Cardiac septum (tissue), 1 donor: ENCODE results near the gene LRRC72. TPM values are rescaled to one million over a fixed set of nuclear protein-coding genes. Genes with fewer than 3 reads are reported as not detected.
"Not testable (repeated sequence)": the region's sequence is repeated elsewhere in the genome, so short reads cannot be mapped to it uniquely, and the experiment has no call there.

ENCODE experiments used
- DNase-seq: peaks from one replicate; pipeline ENCODE4 v3.0.0-alpha.2; 2020; ENCODE audit warnings: low spot score
- intact Hi-C: fragments of 100-400 bp; cut with DNase I; formaldehyde crosslinking; loops from one replicate; pipeline ENCODE4 v1.14.0; 2022
- long read RNA-seq: library from polyadenylated mRNA; unstranded; transcript quantifications from one replicate; pipeline ENCODE4 v2.0.0, GENCODE V29; 2021
- total RNA-seq: library from RNA; stranded (reverse); fragmentation: NEBNext Ultra II Directional; extraction: Animal tissue kit (Norgen Biotek cat#: 25700); gene quantifications from one replicate; pipeline ENCODE4 v1.2.1, GENCODE V29; 2021
- donor health status: DM: no; HTN: no; CAD: no.

The LRRC72 gene
- not detected for total RNA-seq
- long read RNA-seq, result 0 reads

DNA sequence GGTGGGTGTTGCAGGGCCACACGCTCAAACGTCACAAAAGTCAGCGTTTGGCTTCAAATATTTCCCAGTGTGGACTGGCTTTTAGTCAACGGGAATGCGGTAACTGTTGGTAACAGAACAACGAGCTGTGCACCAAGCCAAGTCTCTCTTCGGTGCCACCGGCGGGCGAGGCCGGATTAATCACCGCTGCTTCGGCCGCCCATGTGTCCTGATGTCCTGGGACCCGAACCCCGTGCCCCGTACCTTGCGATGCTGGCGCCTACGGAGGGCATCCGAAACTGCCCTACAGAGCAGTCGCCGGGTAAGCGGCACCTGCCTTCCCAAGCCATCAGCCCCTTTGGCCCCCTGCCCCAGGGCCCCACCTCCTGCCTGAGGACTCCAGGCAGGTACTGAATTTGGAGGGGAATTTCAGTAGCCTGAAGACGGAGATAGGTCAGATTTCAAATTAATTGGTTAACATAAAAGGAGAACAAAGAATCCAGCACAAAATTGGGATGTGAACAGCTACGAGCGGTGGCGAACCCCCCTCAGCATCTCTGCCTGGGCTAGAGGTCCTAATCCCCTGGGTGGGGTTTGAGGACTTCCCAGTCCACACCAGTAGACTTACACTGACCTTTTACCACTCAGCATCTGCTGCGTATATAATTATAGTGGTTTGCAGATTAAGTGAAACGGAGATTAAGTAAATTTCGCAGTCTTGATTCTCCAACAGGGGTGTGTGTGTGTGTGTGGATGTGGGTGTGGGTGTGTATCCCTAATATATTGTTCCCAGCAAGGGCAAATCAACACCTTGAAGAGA is at the start of gene LRRC72:
TSS of gene LRRC72 (plus strand) at position 84 of the 799 bp plus-strand sequence. CDS start at position 212, 128 bp downstream.
- intact Hi-C loops, result no loop called here
- no peak for DNase-seq

DNA sequence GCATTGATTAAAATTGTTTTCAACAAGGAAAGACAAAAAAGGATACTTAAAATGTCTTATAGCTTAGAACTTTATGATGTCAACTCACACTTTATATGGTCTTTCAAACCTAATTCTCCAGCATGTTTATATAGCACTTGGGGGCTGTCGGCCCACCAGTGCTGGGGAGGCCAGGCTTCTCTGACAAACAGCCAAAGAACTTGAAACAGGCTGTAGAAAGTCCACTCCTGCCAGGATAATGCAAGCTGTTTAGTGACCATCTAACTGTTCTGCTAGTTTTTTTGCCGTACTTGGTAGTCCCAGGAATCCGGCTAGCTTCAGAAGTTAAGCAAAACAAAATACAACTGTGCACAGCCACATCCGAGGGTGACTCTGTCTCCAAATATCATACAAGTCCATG is 47.5 kb upstream of the LRRC72 start:
- intact Hi-C loops, result no loop called here
- DNase-seq, result no peak

DNA sequence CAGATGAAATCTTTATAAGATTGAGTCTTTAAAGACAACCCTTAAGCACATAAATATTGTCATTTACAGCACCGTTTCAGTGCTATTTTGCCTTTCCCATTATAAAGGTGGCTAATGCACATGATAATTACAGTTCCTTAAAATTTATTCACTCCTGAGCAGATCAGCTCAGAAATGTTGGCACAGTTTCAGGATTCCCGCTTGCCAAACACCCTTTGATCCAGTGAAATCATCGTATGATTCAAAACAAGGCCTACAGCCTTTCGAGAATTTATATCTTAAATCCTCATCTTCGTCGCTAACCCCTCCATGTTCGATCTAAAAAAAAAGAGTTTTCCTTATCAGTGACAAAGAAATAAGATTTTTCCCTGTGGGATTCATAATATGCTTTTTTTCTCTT is 47.0 kb upstream of the LRRC72 start:
- intact Hi-C loops, result no loop called here
- DNase-seq, result no peak

DNA sequence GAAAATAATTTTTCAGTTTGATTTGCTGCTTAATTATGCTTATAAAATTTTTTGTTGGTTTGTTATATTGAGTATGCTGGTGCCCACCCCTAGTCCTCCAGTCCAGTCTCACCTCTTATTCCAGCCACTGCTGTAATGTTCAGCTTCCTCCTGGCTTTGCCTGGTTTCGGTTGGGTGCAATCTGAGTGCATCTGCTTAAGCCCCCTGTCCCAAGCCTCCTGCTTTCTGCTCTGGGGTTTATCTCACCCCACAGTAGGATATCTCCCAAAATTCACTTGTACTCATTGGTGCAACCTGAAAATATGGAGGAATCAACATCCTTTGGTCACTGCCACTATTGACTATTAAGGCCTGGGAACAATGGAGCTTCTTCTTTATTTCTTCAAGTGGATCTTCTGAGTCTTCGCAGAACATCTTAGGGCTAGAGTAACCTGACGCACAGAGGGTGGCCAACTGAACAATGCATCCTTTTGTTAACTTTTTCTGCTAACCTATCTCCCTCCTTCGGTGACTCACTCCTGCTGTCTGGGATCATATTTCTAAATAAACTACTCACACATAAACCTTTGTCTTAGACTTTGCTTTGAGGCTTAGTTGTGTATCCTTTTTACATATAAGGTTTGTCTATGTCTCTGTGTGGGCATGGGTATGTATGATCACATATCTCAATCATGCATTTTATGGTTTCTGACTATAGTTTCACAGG is 42.0 kb upstream of the LRRC72 start:
- intact Hi-C loops, result no loop called here
- DNase-seq, result no peak

DNA sequence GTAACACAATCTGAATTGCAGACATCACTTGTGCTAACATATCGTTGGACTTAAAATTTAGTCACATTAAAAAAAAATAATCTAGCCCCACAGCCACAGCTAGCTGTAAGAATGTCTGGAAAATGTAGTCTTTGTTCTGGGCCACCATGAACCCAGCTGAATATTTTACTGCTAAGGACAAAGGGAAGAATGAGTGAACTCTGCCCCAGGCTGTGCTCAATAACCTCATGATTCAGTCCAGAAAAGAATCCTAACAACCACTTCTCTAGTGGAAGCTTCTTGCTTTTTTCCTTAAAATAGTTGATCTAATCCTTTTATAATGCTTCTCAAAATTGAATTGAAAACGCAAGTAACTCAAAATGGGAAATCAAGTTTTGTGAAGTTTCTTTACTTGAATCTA is 35.5 kb upstream of the LRRC72 start:
- intact Hi-C loops, result no loop called here
- no peak for DNase-seq

DNA sequence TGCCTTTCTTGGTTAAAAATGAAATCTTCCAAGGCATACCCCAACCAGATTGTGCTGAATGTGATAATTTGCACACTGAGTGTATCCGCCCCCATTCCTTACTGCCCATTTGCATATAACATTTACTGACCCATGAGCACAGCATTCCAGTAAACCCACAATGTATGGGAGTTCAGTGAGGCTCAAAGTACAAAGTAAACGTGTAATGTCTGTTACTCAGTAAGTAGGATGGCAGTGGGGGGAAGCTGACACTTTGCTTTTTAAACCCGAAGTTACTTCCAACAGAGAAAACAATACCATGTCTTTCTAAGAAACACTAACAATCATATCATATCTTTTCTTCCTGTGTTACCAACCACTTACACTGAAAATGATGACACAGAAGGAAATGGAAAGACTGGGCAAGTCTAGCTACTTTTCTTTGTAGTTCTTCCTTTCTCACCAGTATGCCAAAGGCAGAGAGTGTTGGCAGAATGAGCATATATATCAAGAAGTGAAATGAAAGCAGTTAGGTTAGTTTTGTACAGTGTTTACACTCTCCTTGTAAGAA is 34.0 kb upstream of the LRRC72 start:
- DNase-seq, result no peak
- intact Hi-C loops, result no loop called here

DNA sequence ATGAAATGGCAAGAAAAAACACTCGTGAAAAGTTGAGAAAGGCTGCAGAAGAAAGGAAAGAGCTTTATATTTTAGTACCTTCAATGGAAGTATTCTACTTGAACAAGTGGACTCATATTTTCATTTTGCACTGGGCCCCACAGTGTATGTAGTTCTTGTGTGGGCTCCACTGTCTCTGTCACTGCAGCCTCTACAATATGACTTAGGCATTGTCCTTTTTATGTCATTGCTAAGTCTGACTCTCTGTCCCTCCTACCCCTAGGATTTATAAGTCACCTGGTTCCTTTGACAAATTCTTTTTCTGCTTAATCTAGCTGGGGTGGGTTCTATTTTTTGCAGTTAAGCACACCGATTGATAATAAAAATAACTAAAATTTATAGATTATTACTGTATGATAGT is 33.4 kb upstream of the LRRC72 start:
- intact Hi-C loops, result no loop called here
- DNase-seq, result no peak

DNA sequence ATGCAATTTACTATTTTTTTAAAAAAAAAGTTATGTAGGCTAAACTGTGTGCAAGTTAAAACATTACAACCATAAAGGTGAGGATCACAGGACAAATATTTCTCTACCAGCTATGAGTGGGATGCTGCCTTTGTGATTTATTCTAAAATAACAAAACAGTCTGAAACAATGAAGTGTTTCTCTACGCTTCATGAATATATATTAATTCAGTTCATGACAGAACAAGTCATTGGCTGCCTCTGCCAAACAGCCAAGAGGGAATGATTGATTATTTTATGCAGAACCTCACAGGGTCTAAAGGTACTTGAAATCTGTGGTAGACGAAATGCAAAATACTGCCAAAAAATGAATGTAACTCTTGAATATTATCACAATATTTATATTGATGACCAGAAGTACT is 32.1 kb upstream of the LRRC72 start:
- intact Hi-C loops, result no loop called here
- no peak for DNase-seq

DNA sequence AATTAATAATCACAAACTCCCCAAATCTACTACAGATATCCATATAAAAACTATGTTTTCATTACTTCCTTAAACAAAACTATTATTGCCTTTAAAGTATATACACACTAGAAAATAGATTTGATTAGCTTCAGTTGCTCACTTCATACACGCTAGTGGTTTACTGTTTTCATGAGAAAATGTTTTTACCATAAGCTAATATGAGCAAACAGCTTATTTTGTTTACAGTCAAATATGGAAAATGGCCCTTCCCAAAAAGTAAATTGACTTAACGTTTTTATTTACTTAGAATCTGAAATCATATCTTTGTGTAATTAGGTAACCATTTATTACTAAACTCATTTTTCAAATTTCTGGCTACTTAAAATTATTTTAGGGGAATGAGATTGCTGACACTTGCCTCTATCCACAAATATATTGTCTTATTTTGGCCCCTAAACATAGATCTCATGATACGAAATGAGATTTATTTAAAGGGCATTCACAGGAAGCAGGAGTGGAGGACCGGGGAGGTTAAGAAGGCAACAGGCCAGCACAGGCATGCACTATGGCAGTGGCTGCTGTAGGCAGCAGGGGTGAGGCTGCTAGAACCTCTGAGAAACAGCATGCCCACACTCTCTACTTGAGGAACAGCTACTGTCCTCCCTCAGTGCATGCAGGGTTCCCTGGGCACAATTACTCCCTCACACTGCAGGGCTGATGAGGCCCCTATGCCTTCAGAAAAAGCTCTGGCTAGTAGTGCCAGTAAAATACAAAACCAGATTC is 31.5 kb upstream of the LRRC72 start:
- intact Hi-C loops, result no loop called here
- DNase-seq, result no peak

DNA sequence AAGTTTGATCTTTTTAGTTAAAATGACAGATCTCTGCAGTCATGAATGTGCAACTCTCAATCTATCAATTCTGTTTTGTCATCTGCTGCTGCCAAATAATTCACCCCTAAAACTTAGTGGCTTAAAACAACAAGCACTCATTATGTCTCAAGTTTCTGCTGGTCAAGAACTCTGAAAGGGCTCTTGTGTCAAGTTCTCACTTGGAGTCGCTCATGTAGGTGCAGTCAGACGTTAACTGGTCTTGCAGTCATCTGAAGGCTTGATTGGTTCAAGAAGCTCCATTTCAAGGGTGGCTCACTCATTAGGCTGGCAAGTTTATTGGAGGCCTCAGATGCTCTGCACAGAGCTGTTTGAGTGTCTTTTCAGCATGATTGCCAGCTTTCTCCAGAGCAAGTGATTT is 28.5 kb upstream of the LRRC72 start:
- intact Hi-C loops, result no loop called here
- DNase-seq, result no peak

DNA sequence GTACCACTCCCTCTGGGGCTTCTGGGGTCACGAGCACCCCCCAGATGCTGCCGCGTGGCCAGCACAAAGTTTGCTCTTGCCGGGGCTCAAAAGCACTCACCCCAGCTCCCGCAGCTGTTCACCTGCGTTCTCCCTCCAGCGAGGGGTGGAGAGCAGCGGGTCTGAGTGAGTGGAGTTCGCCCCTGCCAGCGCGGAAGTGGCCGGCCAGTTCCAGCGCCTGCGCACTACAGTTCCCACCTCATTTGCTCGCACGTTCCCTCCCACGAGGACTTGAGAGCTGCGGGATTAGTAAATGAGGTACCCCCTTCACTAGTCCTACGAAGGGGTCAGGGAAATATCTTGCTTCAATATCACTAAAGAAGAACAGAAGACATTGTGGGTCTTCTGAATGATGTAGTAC is 24.3 kb upstream of the LRRC72 start:
- intact Hi-C loops, result no loop called here
- no peak for DNase-seq

DNA sequence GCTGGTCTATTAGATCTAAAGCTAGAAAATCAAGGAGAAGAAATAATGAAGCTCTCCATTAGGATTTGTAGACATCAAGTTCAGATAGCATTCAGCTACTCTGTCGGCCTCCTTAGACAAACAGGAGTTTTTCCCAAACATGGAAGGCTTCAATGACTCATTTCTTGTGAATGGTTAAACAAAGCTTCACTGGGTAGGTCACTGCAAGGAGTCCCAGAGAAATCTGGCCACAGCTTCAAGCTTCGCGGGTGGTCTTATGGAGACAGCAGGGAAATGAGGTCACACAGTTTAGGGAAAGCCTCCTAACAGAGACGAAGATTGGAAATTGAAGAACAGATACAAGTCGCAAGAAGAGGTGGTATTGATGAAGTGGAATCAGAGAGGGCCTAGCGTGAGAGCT is 22.6 kb upstream of the LRRC72 start:
- intact Hi-C loops, result no loop called here
- DNase-seq, result no peak

DNA sequence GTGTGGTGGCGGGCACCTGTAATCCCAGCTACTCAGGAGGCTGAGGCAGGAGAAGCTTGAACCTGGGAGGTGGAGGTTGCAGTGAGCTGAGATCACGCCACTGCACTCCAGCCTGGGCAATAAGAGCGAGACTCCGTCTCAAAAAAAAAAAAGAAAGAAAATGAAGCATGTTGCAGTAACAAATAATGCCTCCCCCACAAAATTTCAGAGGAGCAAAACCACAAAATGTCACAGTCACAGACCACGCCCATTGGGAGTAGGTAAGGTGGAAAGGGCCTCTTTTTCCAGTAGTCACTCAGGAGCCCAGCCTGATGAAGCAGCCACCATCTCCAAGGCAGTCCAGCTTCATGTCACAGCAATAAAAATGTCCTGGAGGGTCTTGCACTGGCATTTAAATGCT is 20.2 kb upstream of the LRRC72 start:
- intact Hi-C loops, DNase-seq: not testable (repeated sequence)

DNA sequence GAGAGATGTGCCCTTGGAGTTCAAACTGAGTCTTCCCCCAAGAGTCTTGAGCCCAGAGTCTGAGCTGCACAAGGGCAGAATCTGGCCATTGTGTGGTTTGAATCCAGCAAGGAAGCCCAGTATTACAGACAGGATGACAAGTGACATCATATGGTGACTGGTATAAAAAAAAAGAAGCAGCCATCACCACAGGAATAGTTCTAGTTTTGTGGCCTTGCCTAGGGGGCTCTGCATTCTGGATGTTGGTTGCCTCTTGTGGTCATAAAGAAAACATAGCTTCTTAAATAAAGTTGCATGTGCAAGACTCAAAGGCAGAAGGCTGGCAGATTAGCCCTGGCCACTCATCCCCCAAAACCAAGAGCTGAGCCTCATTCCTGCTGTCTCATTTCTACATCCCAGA is 16.8 kb upstream of the LRRC72 start:
- intact Hi-C loops, result no loop called here
- DNase-seq, result no peak

DNA sequence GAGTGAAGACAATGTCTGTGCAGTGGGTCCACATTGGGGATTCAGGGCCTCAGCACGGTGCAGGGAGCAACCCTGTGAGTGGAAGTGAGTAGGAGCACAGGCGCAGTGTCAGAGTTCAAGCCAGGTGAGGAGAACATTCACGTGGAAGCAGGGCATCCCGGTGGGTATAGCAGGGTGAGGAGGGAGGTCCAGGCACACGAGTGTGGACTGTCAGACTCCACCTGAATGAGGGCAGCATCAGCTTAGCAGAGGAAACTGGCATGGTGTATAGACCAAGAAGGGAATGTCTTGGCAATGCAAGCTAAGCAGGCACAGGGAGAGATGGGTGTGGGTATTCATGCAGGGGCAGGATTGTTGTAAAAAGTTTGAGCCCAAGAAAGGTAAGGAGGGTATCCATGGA is 15.3 kb upstream of the LRRC72 start:
- intact Hi-C loops, result no loop called here
- DNase-seq, result no peak

DNA sequence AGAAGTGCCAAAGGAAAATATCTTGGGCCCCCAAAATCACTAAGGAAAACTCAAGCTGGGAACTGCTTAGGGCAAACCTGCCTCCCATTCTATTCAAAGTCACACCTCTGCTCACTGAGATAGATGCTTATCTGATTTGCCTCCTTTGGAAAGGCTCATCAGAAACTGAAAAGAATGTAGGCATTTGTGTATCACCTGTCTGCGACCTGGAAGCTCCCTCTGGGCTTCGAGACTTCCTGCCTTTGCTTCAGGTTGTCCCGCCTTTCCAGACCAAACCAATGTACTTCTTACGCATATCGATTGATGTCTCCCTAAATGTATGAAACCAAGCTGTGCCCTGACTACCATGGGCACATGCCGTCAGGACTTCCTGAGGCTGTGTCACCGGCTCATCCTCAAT is 14.5 kb upstream of the LRRC72 start:
- intact Hi-C loops, result no loop called here
- no peak for DNase-seq

DNA sequence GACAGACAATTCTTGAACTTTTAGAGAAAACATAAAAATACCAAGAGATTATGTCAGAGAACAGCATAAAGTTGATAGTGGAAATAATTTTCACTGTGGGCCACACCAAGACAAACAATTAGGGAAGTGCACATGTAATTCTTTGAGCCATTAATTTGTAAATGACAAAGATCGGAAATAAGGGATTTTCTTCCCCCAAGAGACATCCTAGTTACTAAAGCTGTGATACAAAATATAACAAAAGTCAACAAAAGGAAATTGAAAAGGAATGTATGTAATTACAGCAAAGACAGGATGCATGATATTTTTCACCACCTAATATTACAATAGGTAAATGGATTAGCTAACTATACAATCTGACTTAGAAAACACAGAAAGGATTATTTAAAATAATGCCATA is 12.4 kb upstream of the LRRC72 start:
- intact Hi-C loops, result no loop called here
- DNase-seq, result no peak

DNA sequence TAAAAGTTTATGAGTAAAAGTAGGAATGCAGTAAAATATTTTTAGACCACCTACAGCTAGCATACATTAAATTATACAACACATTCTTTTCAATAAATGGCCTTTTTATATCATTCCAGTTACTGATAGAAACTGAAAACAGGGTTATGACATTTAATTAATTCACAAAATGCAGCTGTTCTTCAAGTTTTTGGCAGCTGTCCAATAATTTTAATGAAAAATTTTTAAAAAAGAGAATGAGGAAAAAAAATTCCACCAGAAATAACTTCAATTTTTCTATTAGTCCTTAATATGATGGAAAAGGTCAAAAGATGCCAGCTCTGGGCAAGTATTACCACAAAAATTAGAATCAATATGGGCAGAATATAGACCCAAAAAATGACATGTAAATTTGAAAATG is 11.9 kb upstream of the LRRC72 start:
- intact Hi-C loops, result no loop called here
- DNase-seq, result no peak

DNA sequence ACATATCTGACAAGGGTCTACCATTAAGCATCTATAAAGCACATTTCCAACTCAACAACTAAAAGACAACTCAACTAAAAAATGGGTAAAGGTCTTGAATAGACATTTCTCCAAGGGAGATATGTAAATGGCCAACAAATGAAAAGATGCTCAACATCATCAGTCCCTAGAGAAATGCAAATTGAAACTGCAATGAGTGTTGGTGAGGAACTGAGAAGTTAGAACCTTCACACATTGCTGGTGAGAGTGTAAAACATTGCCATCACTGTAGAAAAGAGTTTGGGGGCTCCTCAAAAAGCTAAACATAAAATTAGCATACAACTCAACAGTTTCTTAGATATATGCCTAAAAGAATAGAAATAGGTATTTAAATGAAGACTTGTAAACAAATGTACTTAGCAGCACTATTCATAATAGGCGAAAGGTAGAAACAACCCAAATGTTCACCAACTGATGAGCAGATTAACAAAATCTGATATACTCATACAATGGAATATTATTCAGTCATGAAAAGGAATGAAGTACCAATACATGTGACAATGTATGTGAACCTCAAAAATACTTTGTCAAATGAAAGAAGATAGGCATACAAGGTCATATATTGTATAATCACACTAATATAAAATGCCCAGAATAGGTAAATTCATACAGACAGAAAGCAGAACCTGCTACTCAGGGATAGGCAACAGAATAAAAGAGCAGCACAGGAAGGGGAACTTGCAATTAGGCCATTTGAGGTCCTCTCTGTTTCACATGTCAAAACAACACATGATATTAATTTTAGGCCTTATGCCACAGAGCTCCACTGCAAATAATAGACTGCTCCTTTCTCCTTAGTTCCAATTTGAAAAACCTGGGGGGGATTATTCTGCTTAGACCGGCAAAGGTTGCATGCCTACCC is 10.6 kb upstream of the LRRC72 start:
- intact Hi-C loops, result no loop called here
- no peak for DNase-seq
